Stimulated activated CD4-positive, alpha-beta T cell treated with anti-CD3 and anti-CD28 coated beads, Interleukin-2, amount 100 ng/mL, for 48 hours (primary cell): Measurements from ENCODE around the gene STOM.
A peak's percentile ranks its signal among the peaks of the same experiment; 100 is the strongest.
"Not testable (repeated sequence)": the region's sequence is repeated elsewhere in the genome, so short reads cannot be mapped to it uniquely, and the experiment has no call there.

ENCODE experiments used
- DNase-seq, 2 donors: peaks; one replicate each; pipeline ENCODE4 v3.0.0-alpha.2; 2020

The STOM gene, protein sequence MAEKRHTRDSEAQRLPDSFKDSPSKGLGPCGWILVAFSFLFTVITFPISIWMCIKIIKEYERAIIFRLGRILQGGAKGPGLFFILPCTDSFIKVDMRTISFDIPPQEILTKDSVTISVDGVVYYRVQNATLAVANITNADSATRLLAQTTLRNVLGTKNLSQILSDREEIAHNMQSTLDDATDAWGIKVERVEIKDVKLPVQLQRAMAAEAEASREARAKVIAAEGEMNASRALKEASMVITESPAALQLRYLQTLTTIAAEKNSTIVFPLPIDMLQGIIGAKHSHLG

DNA sequence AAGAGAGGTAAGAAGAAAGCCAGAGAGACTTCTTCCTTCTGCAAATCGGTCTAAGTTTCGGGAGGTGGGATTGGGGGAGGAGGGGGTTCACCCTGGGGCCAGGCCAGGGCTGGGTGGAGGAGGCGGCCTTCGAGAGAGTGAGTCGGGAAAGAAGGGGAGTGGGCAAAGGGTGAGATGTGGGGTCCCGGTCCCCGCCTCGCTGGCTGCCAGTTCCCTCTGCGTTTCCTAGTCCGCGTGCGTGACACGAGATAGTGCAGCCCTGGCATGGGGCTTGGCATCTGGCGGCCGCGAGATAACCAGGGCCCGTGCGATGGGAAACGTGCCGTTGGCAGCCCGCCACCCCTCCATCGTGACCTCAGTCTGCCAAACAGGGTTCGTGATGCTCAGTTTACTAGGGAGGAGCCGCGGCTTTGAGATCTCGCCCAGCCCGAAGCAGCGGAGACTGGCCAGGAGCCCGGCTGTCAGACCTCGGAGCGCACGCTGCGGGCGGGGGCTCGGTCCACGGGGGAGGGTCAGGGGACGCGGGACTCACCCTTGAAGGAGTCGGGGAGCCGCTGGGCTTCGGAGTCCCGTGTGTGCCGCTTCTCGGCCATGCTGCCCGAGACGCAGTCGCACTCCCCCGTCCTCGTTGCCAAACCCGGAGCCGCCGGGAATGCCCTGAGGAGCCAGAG, at the start of gene STOM:
TSS of gene STOM (minus strand) at position 656 of the 671 bp plus-strand sequence. CDS start at position 593, 63 bp downstream.
- DNase-seq, result peak in 1 of 2 donors; percentile 36

DNA sequence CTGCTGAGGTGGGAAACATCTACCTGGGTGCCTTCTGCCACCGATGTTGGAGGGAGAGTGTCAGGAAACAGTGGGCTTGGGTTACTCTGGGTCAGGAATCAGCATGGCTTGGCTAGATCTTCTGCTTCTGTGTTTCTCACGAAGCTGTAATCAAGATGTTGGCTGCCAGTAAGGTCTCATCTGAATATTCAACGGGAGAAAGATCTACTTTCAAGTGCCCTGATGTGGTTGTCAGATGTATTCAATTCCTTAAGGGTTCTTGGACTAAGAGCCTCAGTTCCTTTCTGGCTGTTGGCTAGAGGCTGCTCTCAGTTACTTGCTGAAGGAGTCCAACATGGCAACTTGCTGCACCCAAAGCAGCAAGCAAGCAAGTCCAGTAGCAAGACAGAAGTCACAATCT, 41.9 kb upstream of the STOM start:
- no peak for DNase-seq

DNA sequence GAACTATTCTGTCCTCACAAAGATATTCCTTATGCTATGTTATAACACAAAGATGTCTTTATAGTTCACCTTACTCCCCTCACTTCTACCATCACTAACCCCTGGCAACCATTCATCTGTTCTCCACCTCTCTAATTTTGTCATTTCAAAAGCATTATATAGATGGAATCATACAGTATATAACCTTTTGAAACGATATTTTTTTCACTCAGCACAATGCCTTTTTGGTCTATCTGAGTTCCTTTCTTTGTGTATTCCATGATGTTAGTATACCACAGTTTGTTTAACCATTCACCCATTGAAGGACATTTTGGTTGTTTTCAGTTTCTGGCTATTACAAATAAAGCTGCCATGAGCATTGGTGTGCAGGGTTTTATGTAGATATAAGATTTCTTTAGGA, 35.8 kb upstream of the STOM start:
- DNase-seq, result no peak

DNA sequence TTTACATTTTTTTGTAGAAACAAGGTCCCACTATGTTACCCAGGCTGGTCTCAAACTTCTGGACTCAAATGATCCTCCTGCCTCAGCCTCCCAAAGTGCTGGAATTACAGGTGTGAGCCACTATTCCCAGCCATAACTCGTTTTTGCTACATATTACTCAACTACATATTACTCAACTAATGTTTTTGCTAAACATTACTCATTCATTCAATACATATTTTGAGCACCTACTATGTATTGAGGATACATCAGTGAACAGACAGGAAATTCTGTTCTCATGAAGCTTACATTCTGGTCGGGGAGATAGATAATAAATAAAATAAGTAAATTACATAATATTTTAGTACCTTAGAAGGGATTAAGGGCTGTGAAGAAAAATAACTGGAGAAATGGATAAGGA, 34.9 kb upstream of the STOM start:
- no peak for DNase-seq

DNA sequence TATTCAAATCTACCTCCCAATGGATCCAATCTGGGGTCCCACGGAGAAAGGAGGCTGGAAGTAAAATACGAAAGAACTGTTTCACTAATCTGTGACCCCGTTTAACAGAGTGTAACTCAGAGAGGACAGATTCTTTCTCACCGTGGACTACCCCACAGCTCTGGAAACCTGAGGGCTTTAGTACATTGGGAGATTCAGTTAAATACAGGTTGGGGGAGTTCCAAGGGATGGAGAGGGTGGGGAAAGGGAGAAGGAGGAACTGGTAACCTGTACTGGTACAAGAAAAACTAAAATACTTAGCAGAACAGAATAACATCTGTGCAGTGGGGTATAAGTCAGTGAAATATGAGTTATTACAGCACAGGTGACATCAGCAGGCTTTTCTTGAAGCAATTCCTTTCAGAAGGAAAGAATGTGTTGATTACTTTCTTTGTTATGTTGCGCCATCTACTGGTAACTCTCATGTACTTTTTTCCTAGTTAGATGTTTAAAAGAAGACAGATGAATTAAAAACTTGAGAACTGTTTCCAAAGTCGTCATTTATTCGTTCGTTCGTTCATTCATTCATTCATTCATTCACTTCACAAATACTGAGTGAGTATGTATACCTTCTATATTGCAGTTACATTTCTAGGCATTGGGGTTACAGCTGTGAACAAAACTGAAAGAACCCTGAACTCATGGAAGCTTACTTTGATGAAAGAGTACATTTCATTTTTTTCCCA, 30.0 kb upstream of the STOM start:
- DNase-seq, result no peak

DNA sequence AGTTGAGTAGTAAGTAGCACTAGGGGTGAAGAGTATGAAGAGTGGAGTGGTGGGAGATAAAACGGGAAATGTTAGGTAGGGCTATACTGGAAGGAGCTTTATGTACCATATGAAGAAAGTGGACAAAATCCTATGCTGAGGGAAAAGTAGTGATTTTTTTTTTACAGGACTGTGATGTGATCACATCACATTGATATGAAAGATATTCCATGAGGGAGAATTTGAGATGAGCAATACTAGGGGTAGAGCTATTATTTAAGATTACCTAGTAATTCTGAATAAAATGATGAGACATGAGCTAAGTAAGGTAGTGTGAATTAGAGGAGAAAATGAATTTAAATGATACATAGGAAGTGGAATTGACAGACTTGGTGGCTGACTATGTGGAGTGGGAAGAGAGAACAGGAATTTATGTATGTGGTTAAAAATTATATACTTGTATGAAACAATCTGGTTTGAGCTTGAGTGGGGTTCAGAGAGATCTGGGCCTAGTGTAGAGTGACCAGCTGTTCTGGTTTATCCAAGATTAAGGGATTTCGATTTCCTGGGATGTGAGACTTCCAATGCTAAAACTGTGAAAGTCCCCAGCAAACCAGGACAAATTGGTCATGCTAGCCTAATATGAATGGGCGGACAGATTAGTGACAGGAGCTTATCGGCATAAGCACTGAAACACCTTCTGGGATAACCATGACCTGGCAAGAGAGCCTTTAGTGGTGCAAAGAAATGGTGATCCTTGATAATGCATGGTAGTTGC, 29.3 kb upstream of the STOM start:
- no peak for DNase-seq

DNA sequence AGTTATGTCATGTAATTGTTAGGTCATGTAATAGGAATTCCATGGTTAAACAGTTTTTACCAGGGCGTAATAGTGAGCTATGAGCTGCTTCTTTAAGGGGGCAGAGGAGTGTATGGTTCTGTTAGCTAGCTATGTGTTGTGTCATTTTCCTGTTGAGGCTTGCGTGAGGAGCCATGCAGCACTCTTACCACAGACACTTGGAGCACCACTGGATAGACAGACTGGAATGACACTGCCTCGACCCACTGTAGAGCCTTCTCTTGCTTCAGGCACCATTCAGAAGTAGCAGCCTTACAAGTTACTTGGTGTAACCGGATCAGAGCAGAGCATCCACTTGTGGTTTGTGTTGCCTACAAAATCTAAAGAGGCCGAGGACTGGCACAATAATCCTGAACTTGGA, 28.3 kb upstream of the STOM start:
- DNase-seq, result no peak

DNA sequence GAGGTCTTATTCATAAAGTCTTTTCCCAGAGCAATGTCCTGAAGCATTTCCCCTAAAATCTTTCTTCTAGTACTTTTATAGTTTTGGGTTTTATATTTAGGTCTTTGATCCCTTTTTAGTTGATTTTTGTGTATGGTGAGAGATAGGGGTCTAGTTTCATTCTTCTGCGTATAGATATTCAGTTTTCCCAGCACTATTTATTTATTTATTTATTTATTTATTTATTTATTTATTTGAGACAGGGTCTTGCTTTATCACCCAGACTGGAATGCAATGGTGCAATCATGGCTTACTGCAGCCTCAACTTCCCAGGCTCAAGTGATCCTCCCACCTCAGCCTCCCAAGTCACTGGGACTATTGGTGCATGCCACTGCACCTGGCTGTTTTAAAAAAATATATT, 27.2 kb upstream of the STOM start:
- DNase-seq, result not testable (repeated sequence)

DNA sequence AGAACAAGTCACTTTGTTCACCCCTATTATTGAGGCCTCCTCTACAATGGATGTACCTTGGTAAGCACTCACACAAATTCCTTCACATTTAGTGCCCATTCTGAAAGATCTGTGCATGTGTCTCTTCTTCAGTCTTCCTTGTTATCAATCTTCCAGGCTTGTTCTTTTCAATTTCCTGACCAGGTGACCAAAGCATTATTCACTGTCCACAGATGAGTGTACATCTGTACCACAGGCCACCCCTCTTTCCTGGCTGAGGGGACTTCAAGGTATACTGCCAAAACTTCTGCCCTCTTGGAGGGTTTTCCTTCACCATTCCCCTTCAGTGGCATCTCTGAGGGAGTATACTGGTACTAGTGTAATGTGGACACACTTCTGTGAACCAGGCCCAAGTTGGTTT, 25.5 kb upstream of the STOM start:
- no peak for DNase-seq

DNA sequence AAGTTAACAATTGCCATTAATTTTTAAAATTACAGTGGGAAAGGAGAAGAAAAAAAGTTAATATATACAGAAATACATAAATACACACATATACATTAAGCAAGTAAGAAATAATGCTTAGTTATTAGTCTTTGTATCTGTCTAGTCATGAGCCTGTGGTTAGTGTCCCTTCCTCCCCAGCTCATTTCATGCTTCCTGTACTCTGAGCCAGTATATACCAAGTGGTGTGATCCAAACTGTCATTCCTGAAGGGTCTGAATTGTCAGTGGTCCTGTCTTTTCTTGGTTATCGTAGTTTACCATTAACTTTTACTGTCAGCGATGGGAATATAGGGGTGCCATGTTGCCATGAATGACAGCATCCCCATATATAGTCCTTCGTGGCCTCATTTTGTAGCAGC, 24.2 kb upstream of the STOM start:
- no peak for DNase-seq

DNA sequence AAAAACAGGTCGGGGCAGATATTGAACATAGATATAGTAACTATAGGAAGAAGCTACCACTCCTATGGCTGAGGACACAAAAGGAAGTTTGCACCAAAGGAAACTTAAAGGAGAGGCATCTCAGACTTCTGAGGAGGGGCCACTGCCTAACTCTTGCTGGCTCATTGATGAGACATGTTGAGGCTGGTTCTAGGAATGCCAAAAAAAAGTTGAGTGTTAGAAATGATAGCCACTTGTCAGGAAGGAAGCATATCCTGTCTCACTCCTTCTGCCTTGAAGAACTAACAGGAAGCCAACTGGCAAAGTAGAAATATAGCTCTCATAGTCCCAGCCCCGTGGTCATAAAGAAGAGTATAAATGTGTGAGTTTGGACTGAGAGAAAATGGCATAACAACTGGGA, 23.3 kb upstream of the STOM start:
- DNase-seq, result no peak

DNA sequence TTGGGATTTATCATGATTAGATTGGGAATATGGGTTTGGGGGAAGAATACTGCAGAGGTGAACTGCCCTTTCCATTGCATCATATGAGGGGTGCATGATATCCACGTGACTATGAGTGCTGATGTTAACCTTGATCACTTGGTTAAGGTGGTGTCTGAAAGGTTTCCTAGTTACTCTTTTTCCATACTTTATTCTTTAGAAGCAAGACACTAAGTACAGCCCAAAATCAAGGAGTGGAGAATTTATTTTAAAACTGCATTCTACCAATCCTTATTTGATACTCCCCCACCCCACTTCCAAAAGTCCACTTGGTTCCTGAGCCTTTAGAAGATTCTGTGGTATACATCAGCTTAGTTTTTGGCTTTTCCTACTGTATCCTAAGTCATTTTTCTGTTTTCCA, 20.3 kb upstream of the STOM start:
- DNase-seq, result no peak

DNA sequence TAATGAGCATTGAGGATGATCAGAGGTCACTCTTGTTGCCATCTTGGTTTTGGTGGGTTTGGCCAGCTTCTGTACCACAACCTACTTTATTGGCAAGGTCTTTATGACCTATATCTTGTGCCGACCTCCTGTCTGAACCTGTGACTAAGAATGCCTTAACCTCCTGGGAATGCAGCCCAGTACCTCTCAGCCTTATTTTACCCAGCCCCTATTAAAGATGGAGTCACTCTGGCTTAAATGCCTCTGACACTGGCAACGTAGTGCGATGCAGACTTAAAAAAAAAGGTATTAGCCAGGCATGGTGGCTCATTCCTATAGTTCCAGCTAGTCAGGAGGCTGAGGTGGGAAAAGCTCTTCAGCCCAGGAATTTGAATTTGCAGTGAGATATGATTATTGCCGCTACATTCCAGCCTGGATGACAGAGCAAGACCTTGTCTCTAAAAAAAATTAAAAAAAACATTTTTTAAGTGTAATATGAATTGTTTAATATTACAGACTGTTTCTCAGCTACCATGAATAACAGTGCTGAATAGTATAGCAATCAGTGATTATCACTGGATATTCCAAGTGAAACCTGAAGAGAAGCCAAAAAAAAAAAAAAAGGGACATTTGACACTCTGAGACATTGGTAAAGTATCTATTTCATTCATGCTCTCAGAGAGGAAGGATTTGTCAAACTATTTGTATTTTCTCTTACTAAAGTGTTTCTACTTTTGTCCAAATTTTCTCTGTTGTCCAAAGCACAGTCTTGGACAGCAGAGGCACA, 18.3 kb upstream of the STOM start:
- no peak for DNase-seq

DNA sequence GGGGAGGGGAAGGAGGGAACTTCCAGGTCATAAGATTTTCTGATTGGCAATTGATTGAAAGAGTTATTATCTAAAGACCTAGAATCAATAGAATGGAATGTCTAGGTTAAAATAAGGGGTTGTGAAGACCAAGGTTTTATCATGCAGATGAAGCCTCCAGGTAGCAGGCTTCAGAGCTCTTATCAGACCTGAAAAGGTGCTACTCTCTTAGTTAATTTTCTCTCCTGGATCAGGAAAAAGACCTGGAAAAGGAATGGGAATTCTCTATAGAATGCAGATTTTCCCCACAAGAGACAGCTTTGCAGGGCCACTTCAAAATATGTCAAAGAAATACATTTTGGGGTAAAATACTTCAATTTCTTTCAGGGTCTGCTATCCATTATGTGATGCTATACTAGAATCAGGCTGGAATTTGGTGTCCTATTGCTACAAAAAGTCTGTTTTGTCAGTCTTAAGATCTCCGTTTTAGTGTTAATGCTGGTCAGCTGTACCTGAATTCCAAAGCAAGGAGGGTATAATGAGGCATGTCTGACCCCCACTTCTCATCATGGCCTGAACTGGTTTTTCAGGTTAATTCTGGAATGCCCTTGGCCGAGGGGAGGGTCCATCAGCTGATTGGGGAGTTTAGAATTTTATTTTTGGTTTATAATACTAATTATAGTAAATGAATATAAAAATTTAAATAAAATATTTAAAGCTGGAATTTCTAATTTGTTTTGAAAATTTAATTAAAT, 16.6 kb upstream of the STOM start:
- no peak for DNase-seq

DNA sequence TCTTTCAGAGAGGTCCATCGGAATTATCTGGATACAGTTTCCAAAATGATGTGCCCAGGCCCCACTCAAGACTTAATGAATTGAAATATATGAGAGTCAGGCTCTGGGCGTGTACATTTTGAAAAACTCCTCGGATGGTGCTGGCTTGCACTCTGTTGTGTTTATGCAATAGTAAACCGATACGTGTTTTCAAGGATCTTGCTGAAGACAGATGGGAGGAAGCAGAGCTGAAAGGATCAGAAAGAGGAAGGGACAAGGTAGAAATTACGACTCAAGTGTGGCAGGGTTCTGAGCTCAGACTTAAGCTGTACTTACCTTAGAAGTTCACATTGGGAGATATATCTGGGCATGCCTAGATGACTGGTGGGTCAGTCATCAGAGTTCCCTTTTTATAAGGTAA, 13.7 kb upstream of the STOM start:
- no peak for DNase-seq

DNA sequence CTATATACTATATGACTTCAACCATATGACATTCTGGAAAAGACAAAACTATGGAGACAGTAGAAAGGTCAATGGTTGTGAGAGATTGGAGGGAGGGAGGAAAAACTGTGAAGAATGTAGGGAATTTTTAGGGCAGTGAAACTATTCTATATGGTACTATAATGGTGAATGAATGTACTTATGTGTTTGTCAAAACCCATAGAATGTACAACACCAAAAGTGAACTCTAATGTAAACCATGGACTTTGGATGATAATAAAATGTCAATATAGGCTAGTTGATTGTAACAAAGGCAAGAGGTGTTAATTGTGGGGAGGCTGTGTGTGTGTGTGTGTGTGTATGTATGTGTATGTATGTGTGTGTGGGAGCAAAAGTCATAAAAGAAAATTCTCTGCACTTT, 10.8 kb upstream of the STOM start:
- no peak for DNase-seq

DNA sequence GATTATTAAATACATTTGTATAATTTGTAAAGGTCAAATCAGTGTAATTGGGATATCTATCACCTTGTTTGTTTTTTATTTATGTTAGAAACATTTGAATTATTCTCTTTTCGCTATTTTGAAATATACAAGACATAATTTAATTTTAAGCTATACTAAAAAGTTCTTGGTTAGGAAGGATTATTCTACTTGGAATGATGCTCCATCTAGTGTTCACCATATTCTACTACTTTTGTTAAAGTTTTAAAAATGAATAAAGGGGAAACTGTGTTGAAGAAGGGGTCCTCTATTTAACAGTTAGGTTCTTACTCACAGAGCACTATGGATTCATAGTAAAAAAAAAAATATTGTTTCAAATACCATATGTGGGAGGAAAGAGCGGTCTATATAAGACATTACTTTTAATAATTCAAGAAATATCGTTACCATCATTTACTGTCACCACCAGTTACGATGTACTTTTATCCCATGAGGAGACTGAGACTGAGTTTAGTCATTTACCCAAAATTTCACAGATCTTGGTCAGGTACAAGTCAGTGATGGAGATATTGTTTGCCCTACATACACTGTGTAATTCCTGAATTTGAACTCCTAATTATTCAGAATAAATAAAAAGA, 6.3 kb upstream of the STOM start:
- no peak for DNase-seq

DNA sequence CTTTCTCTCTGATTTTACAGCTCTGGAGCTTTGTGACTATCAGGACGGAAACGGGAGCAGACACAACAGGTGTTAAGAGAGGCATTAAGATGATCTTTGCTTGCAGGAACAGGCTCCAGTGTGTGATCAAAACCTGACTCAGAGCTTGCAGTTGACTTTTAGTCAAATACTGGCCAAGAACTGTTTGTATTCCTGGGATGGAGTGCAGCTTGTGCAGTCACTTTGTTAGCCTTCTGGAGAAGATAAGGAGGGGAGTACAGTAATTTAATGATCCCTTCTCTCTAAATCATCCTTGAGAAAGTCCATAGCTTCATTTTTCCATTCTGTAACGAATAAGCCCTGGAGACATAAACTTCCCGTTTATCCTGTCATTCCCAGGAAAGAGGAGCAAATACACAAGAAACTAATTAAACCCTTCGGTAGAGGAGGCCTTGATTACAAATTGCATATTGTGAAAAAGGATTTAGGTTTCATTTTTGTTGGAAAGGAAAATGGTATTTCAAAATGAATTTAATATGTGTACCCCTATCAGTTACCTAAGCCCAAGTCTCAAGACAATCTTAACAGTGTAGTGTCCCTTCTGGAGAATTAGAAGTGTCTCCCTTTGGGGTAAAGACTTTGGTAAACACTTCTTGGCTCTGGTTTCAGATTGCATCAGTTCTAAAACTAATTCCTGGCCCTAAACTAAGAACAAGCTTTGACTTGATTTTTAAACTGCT, 3.1 kb upstream of the STOM start:
- DNase-seq, result no peak

DNA sequence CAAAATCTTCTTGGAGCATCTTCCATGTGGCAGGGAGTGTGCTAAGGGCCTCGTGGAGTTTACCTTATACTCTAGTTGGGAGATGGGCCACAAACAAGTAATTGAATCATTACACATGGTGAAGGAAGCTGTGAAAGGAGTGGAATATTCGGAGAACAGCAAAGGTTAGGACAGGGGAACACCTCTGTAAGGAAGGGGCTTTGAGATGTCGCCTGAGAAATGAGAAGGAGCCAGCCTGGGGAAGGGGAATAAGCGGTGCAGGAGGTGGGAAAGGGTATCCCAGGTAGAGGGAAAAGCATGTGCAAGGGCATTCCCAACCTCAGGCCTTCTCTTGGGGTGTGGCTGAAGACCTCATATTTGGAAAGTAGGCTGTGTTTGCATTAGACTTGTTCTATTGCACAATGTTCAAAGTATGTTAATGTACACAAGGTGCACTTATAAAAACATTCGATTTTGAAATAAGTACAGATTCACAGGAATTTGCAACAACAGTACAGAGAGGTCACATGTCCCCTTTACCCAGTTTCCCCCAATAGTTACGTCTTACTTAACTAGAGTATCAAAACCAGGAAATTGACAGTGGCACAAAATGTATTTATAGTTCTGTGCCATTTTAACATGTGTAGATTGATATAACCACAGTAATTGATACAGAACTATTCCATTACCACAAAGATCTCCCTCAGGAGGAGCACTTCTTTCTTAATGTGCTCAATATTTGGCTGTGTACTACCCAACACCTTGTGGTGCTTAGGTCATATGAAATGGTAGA, 2.4 kb upstream of the STOM start:
- DNase-seq, result no peak

DNA sequence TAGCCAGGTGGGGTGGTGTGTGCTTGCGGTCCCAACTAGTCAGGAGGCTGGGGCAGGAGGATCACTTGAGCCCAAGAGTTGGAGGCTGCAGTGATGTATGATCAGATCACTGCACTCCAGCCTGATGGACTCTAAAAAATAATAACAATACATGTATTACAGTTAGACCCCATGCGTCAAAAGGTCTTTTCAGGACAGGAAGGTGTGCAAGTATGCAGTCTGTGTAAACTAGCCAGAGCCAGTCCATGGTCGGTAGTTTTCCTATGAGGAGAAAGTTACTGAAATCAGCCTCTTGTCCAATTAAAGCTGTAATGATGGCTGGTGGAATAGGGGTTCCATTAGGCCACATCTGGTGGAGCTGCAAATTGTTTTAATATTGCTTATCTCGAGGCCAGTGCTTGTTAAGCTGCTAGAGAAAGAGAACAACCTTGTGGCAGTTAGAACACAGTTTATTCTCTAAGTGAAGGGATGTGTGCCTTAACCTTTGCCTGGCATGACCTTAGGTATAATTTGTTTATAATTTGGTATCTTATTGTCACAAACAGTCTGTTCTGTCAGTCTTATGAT, 1.5 kb upstream of the STOM start:
- no peak for DNase-seq
